Ishikawa (cell line): ENCODE measurements around the gene TNS3.

Experiments used
- CREB1 ChIP-seq: IDR thresholded peaks from 2 replicates; pipeline ENCODE4 v1.6.1; 2012; ENCODE audit warnings: low read depth
- EGR1 ChIP-seq: IDR thresholded peaks from 2 replicates; pipeline ENCODE4 v1.6.1; 2012
- EP300 ChIP-seq: IDR thresholded peaks from 2 replicates; pipeline ENCODE4 v1.6.1; 2012; ENCODE audit warnings: borderline replicate concordance
- FOXM1 ChIP-seq: IDR thresholded peaks from 2 replicates; pipeline ENCODE4 v1.6.1; 2012; ENCODE audit warnings: low read depth, borderline replicate concordance
- RAD21 ChIP-seq: IDR thresholded peaks from 2 replicates; pipeline ENCODE4 v1.6.1; 2012; ENCODE audit warnings: low read depth
- REST ChIP-seq: IDR thresholded peaks from 2 replicates; pipeline ENCODE4 v1.6.1; 2012; ENCODE audit warnings: low read depth, mild to moderate bottlenecking
- TCF12 ChIP-seq: IDR thresholded peaks from 2 replicates; pipeline ENCODE4 v1.6.1; 2012; ENCODE audit warnings: low read depth
- YY1 ChIP-seq: IDR thresholded peaks from 2 replicates; pipeline ENCODE4 v1.6.1; 2012; ENCODE audit warnings: low read depth

- TF ChIP-seq YY1 (no peak), CREB1 (no peak), REST (no peak), TCF12 (no peak), RAD21 (no peak), EGR1 (no peak), EP300 (no peak), FOXM1 (no peak)
These were observed 93.5 kb downstream of the TNS3 start for GRCh38 chr7:47488201-47488968.
